PC-3 (cell line): ENCODE data around the gene CPNE7. TPM values are rescaled to one million over a fixed set of nuclear protein-coding genes. Genes with fewer than 3 reads are reported as not detected.
A peak's percentile ranks its signal among the peaks of the same experiment; 100 is the strongest.

Source experiments
- ATAC-seq: fragments of 200-7000 bp; cut with Tn5 transposase; 2 replicates; pipeline ENCODE4 v1.9.1; 2020; ENCODE audit warnings: mild to moderate bottlenecking, moderate library complexity
- BruUV-seq: library from RNA; stranded (reverse); fragments of 400-500 nt; replicated peaks from 2 replicates; lab custom pipeline; 2021; lab: Mats Ljungman, UMichigan
- CTCF ChIA-PET: fragments of 300-600 bp; sonication (Branson Sonifier 250); formaldehyde crosslinking; loops from one replicate; lab custom pipeline; 2022; ENCODE audit warnings: antibody characterized with exemption; lab: Charles Lee
- POLR2A ChIA-PET: fragments of 300-600 bp; sonication (Branson Sonifier 250); formaldehyde crosslinking; loops from one replicate; lab custom pipeline; 2022; ENCODE audit warnings: antibody characterized with exemption; ENCODE audit not compliant: unreplicated experiment; lab: Charles Lee
- DNase-seq: peaks from one replicate; pipeline ENCODE4 v3.0.0-alpha.2; 2015
- H2AFZ ChIP-seq: fragments of 300-600 bp; sonication (generic); 2 replicates; pipeline ENCODE4 v1.6.0; 2016; ENCODE audit warnings: antibody characterized with exemption, low read length
- H3F3A ChIP-seq: fragments of 300-600 bp; sonication (generic); one replicate; pipeline ENCODE4 v1.6.0; 2017; ENCODE audit warnings: antibody characterized with exemption, low read length, control low read depth, mild to moderate bottlenecking; ENCODE audit not compliant: unreplicated experiment
- H3K27ac ChIP-seq: fragments of 300-600 bp; sonication (generic); 2 replicates; pipeline ENCODE4 v1.5.1; 2016; ENCODE audit warnings: mild to moderate bottlenecking, low read length
- H3K27me3 ChIP-seq: fragments of 300-600 bp; sonication (generic); 2 replicates; pipeline ENCODE4 v1.6.1; 2016; ENCODE audit warnings: low read length, mixed read lengths
- H3K36me3 ChIP-seq: fragments of 300-600 bp; sonication (generic); 2 replicates; pipeline ENCODE4 v1.6.1; 2016; ENCODE audit warnings: low read depth, mixed run types, low read length, mixed read lengths
- H3K4me1 ChIP-seq: fragments of 300-600 bp; sonication (generic); 2 replicates; pipeline ENCODE4 v1.5.1; 2016; ENCODE audit warnings: low read length; ENCODE audit not compliant: insufficient read depth
- H3K4me2 ChIP-seq: fragments of 300-600 bp; sonication (generic); 2 replicates; pipeline ENCODE4 v1.6.0; 2016; ENCODE audit warnings: low read length
- H3K4me3 ChIP-seq: fragments of 300-600 bp; sonication (generic); 2 replicates; pipeline ENCODE4 v1.5.1; 2016; ENCODE audit warnings: mild to moderate bottlenecking, low read length, mixed read lengths
- H3K79me2 ChIP-seq: fragments of 300-600 bp; sonication (generic); 2 replicates; pipeline ENCODE4 v1.6.1; 2017; ENCODE audit warnings: low read length, mixed read lengths
- H3K9ac ChIP-seq: fragments of 300-600 bp; sonication (generic); 2 replicates; pipeline ENCODE4 v1.6.0; 2016; ENCODE audit warnings: mild to moderate bottlenecking, low read length
- H3K9me2 ChIP-seq: fragments of 300-600 bp; sonication (generic); replicated peaks from 2 replicates; pipeline ENCODE4 v1.6.1; 2016; ENCODE audit warnings: mixed run types, low read length, mixed read lengths
- H3K9me3 ChIP-seq: fragments of 300-600 bp; sonication (generic); 2 replicates; pipeline ENCODE4 v1.6.1; 2016; ENCODE audit warnings: low read length, mixed read lengths
- H4K20me1 ChIP-seq: fragments of 300-600 bp; sonication (generic); 2 replicates; pipeline ENCODE4 v1.6.1; 2016; ENCODE audit warnings: low read length, mixed read lengths
- CTCF ChIP-seq: fragments of 300-600 bp; sonication (generic); conservative IDR thresholded peaks from 2 replicates; pipeline ENCODE4 v1.5.1; 2017; ENCODE audit warnings: antibody characterized with exemption, low read depth, mild to moderate bottlenecking, low read length
- EZH2 ChIP-seq: fragments of 300-600 bp; sonication (generic); IDR thresholded peaks from one replicate; pipeline ENCODE4 v1.6.1; 2017; ENCODE audit warnings: antibody characterized with exemption, mild to moderate bottlenecking, low read length; ENCODE audit not compliant: unreplicated experiment
- EZH2phosphoT487 ChIP-seq: fragments of 300-600 bp; sonication (generic); IDR thresholded peaks from 2 replicates; pipeline ENCODE4 v1.6.1; 2018; ENCODE audit warnings: mild to moderate bottlenecking, antibody characterized with exemption, low read length, borderline replicate concordance
- intact Hi-C: fragments of 100-400 bp; cut with micrococcal nuclease; formaldehyde crosslinking; loops from 2 replicates; pipeline ENCODE4 v1.9.0; 2023
- total RNA-seq: library from RNA; depleted of rRNA; stranded (reverse); fragments of >200 nt; gene quantifications from 2 replicates; pipeline ENCODE4 v1.2.3, GENCODE V29; 2014

The CPNE7 gene
- total RNA-seq, 1 experiment from 2014 or later, result 29.7 TPM

- BruUV-seq, result no TSS peak
- H3K36me3 ChIP-seq, result peaks cover 38% of the 10 kb centered on the region
- H3K4me3 ChIP-seq, result peak overlapping the region; percentile 99; the same call in 1 of the 2 replicates
- ChIA-PET POLR2A (no interaction called here), CTCF (no interaction called here)
- peaks cover 45% of the 10 kb centered on the region for H3K4me1 ChIP-seq
- peaks cover 41% of the 10 kb centered on the region for H4K20me1 ChIP-seq
- peaks cover 41% of the 10 kb centered on the region for H3K79me2 ChIP-seq
- no peaks in the 10 kb centered on the region for H3K9me3 ChIP-seq
- peaks cover 19% of the 10 kb centered on the region for H3F3A ChIP-seq
- H3K4me2 ChIP-seq, result peak overlapping the region; percentile 99
- ATAC-seq (no peak), DNase-seq (no peak)
- H3K27ac ChIP-seq, result no peak overlapping the region
- no peak overlapping the region for H3K9ac ChIP-seq
- no peak overlapping the region for H2AFZ ChIP-seq
- intact Hi-C loops, result no loop called here
- H3K27me3 ChIP-seq, result no peaks in the 10 kb centered on the region
- no peaks in the 10 kb centered on the region for H3K9me2 ChIP-seq
- no peak for TF ChIP-seq EZH2
- no peak for TF ChIP-seq EZH2phosphoT487
- no peak for TF ChIP-seq CTCF
Observed at GRCh38 chr16:89563639-89564392, 11.7 kb upstream of the CPNE7 start.

- H3F3A ChIP-seq, result peaks cover 19% of the 10 kb centered on the region
- no peaks in the 10 kb centered on the region for H3K27me3 ChIP-seq
- no TSS peak for BruUV-seq
- H3K9ac ChIP-seq, result no peak overlapping the region
- H3K27ac ChIP-seq, result no peak overlapping the region
- ChIA-PET CTCF (no interaction called here), POLR2A (no interaction called here)
- peaks cover 38% of the 10 kb centered on the region for H3K36me3 ChIP-seq
- H2AFZ ChIP-seq, result no peak overlapping the region
- H4K20me1 ChIP-seq, result peaks cover 41% of the 10 kb centered on the region
- intact Hi-C loops, result no loop called here
- peak overlapping the region; percentile 99; the same call in 1 of the 2 replicates for H3K4me3 ChIP-seq
- no peaks in the 10 kb centered on the region for H3K9me3 ChIP-seq
- TF ChIP-seq CTCF (no peak), EZH2 (no peak), EZH2phosphoT487 (no peak)
- H3K4me2 ChIP-seq, result peak overlapping the region; percentile 99
- peaks cover 37% of the 10 kb centered on the region for H3K4me1 ChIP-seq
- H3K79me2 ChIP-seq, result peaks cover 41% of the 10 kb centered on the region
- ATAC-seq (0 out of 2 replicates have a peak, but pooled peaks have one; percentile 0), DNase-seq (no peak)
- H3K9me2 ChIP-seq, result no peaks in the 10 kb centered on the region
Observed at GRCh38 chr16:89564476-89565255, 10.9 kb upstream of the CPNE7 start.

- H3F3A ChIP-seq, result peaks cover 19% of the 10 kb centered on the region
- peaks cover 41% of the 10 kb centered on the region for H4K20me1 ChIP-seq
- H3K27me3 ChIP-seq, result no peaks in the 10 kb centered on the region
- H3K27ac ChIP-seq, result peak overlapping the region; percentile 27
- H3K9me3 ChIP-seq, result no peaks in the 10 kb centered on the region
- peaks cover 34% of the 10 kb centered on the region for H3K4me1 ChIP-seq
- peaks cover 38% of the 10 kb centered on the region for H3K36me3 ChIP-seq
- no TSS peak for BruUV-seq
- H3K79me2 ChIP-seq, result peaks cover 37% of the 10 kb centered on the region
- no peak overlapping the region for H3K9ac ChIP-seq
- POLR2A ChIA-PET, result no interaction called here
- no peak overlapping the region for H2AFZ ChIP-seq
- no peaks in the 10 kb centered on the region for H3K9me2 ChIP-seq
- peak; percentile 47 for DNase-seq
- ATAC-seq, result peak; percentile 33
- no peak for TF ChIP-seq EZH2phosphoT487
- no peak for TF ChIP-seq CTCF
- TF ChIP-seq EZH2, result no peak
- intact Hi-C loops, result no loop called here
- CTCF ChIA-PET, result no interaction called here
- peak overlapping the region; percentile 70 for H3K4me2 ChIP-seq
- peak overlapping the region; percentile 9; the same call in 1 of the 2 replicates for H3K4me3 ChIP-seq
Observed at GRCh38 chr16:89565256-89565505, 10.4 kb upstream of the CPNE7 start.
